T1000 (cell line): Measurements from ENCODE around the gene HIVEP3.
A peak's percentile ranks its signal among the peaks of the same experiment; 100 is the strongest.

Source experiments
- DNase-seq: peaks from one replicate; lab custom pipeline; 2025; ENCODE audit warnings: mixed read lengths; lab: John Stamatoyannopoulos, UW

The HIVEP3 gene

DNA sequence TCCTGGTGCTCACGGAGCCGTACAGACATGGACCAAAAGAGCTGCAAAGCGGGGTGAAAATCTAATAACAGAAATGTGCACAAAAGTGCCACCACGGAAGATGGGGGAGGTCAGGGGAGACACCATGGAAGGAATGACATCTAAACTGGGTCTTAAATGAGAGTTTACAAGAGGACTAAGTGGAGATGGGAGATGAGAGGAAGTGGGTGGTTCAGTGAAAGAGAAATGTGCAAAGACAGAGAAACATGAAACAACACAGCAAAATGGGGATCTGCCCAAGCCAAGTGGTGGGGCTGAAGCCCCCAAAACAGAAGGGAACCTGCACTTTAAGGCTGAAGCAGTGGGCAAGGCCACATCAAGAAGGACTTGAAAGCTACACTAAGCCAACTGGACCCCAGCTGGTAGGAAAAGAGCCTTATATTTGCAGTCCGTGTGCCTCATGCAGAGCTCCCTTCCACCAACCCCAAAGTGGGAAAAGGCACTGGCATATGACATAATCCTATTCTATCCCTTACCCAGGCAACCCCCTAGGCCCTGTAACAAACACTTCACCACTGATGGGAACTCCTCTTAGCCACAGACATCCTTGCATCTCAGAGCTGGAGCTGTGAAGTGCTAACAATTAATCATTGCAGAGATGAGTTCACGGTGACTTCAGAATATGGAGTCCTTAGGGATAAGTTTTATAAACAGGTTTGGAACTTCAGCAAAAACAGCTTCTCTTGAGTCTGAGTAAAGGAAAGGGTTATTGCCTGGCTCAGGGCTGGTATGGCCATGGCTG lies 235.7 kb downstream of the HIVEP3 start:
- DNase-seq: no peak

DNA sequence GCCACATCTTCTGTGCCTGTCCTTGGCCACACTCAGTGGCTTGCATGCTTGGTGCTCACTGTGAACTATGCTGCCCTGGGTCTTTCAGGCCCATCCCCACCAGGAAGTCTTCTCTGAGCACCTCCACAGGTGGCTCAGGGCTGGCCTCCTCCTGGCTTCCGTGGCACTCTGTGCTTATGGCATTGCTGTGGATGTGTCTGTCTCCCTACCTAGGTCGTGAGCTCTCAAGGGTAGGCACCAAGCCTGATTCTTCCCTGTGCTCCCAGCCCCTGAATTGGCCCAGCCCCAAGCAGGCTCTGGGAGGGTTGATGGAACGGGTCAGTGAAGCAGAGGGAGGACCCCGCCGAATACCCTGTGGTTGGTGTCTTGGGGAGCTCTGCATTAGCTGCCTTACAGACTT lies 236.6 kb downstream of the HIVEP3 start:
- DNase-seq: no peak

DNA sequence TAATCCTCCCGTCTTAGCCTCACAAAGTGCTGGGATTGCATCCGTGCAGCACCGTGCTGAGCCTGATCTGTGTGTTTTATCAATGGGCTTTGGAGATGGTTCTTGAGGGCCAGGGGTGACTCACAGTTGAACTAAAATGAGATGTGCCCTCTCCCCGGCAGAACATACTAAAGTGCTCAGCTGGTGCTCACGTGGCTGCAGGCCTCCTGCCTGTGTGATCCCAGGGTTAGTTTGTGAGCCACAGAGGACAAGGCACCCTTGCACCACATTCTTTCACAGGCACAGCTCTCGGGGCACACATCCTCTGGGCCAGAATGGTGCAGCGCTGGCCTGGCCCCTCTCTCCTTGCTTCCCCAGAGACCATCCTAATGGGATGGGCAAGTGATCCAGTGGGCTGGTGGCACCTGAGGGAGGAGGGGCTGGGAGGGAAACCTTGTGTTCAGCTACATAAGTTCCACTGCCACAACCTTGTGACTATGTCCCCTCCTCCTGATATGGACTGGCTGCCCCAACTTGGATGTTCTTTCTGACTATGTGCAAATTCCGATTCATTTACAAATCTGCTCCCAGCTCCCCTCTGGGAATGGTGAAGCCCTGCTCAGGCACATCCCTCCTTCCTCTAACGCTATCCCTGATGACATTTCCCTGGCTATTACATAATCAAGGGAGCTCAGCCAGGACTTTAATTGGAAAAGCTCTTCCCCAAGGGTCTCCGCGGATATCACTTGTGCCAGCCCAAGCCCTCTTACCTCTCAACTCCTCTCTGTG lies 237.2 kb downstream of the HIVEP3 start:
- DNase-seq: peak; percentile 41

DNA sequence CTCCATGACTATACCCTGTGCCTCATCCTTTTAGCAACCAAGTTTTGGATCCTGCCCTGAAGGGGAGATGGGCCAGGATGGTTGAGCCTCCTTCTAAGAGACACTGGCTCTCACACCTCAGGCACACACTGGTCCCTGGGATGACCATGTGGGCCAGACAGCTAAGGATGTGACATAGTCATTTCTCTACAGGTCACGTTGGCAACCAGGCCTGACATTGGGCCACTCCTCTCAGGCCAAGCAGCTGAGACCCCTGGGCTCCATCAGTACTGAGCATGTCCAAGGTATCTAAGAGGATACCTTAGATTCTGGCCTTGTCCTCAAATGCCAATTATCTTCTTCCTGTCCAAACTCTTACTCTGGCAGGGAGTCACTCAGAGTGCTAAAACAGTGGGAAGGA lies 238.7 kb downstream of the HIVEP3 start:
- DNase-seq: no peak

DNA sequence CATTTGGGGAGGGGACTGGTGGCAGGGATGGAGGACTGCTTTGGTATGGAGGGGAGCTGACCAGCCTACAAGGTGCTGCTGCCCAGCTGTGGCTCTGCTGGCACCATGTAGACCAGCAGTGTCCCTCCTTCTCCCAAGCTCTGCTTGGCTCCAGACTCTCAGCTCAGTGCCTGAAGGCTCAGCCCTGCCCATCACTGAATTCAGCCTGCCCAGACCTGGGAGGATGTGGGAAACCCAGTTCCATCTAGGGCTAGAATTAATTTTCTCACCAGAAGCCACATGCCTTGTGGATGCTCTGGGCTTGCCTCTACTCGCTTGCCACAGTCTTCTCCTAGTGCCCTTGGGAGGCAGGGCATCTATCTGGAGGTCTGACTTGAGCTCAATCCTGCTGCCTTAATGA lies 239.2 kb downstream of the HIVEP3 start:
- DNase-seq: no peak

DNA sequence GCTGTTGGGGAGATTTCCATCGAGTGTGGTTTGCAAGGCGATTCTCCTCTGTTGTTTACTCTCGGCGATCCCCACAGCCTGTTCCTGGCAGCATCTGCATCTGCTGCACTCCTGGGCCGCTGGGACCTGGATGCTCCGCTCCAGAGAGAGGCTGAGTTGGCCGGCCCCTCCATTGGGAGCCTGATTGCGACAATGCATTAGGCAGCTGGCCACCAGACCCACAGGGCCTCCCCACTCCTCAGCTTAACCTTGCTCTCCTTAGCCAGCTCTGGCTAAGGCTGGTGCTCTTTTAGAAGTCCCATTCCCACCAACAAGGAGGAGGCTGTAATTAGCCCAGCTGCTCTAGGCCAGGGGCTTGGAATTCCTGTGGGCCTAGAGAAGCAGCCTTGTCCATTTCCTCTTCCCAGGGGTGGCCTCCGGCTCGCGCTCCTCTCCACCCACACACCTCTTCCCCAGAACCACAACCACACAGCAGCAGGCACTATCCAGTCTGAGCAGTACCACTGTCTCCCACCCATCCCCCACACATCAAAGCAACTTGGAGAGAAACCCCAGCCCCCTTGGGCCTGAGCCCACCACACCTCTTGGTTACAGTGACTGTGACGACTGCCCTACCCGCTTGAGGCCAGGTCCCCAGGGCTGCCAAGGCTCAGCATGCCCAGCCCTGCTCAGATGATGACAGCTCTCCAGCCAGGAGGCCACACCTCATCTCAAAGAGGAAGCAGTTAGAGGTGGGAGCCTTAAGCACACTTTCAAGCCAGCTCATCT lies 240.4 kb downstream of the HIVEP3 start:
- DNase-seq: no peak

DNA sequence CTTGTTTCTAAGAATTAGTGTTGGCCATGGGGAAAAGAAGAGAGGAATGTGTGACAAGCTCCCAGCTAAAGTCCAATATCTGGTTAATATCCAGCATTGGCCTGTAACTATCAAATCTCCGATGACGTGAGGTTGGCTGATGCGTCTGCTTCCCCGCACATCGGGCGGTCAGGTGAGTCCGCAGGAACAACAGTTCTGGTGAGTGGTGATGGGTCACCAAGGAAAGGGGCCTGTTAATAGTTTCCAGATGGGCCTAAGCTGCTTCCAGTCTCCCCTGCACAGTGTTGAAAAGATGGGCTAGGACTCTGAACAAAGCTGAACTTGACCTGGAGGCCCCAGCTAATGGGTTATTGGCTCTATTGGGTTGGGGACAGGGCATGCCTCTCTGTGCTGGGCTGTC lies 241.1 kb downstream of the HIVEP3 start:
- DNase-seq: no peak

DNA sequence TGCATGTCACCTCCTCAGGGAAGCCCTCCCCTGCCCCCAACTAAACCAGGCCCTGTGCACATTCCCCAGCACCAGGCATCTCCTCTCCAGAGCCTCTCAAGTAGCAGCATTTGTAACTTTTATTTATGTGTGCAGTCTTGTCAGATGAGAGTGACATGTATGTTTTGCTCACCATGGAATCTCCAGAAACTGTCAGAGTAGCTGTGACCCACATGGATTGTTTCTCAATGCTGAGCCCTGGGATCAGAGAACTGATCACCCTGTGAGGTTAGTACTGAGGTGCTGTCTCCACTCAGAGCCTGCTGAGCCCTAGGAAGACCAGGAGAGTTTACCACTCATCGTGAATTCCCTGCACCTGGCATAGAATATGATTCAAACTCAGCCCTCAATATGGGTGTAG lies 243.3 kb downstream of the HIVEP3 start:
- no peak for DNase-seq

DNA sequence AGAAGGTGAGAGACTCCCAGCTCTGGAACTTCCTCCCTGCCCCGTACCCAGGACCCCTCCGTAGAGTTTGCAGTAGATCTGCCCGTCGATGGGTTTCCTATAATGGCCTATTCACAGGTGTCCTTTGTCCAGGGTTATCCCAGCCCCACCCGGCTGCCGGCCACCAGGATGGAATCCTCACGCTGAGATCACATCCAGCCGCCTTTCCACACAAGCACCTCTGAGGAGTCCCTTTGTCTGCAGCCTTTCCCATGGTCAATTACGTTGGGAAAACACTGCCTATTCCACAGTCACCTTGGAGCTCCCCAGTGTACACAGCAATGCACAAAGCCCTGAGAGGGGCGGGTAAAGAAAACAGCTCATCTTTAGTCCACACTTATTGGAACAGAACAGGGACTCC lies 244.2 kb downstream of the HIVEP3 start:
- no peak for DNase-seq

DNA sequence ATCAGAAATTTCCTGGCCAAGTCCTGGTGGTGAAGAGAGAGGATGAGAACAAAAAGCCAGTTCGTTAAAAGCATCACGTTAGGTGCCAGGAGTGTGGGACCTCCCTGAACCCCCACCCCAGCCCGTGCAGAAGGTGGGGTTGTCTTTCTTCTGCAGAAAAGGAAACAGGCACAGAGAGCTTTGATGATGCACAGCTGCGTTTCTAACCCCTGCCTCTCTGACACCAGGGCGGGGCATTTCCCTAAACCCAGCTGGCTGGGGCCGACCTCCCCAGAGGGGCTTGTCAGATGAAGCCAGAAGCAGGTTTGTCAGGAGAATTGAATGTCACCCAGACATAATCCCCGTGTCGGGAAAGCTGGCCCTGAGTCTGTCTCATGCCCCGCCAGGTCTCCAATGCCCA lies 244.9 kb downstream of the HIVEP3 start:
- DNase-seq: no peak

DNA sequence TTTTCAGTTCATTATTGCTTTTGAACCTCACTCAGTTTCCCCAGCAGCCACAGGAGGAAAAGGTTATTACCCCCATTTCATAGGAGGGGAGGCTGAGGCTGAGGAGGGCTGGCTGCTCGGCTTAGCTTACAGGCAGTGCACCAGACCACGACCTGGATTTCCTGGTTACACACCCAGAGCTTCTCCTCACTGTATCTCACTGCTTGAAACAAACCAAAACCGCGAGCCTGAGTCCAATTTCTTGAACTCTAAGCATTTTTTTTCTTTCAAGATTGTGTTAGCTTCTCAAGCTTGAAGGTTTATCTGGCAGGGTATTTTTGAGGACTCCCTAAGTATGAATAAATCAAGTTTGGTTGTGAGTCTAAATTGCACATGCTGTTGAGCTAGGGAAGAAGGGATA lies 245.3 kb downstream of the HIVEP3 start:
- no peak for DNase-seq

DNA sequence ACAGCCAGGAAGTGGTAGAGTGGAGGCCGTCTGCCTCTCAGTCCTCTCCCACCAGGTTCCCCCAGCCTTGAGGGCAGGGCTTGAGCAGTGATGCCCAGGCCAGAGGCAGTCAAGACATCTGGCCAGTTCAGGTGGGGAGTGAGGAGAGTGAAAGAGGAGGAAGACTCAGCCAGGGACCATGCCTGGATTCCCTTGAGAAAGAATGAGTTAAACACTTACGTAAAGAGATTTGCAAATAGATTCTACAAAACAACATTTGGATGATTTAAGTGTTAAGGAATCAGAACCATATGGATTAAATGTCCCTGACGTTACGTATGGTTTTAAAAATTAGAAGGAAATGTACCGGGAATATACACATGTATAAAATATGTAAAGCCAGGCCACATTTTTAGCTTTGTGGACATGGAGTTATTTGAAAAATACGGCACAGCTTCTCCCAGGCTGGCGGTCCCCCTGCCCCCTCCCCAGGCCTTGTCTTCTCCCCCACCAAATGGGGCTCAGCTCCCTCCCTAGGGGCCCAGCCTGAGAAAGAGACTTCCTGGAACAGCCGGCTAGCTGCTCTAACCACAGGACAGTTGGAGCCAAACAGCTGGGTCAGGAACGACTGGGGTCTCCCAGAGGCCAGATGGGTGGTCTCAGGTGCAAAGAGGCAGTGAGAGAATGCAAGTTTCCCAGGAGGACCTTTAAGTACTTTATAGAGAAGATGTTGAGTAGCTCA lies 245.9 kb downstream of the HIVEP3 start:
- no peak for DNase-seq

DNA sequence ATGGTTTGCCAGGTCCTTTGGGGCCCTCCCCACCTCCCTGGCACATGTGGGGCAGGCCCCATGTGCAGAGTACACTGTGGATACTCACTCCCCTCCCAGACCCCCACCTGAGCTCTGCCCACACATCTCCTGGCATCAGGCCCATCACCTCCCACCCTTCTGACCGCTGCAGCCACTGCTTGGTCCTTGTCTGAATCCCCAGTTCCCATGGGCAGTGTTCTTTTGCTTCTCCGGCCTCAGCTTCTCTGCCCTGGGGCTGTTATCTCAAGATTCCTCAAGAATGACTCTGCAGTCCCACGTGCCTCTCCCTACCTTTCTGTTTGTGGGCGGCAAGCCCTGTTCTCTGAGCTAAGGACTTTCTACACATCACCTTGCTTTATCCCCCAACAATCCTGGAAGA lies 246.5 kb downstream of the HIVEP3 start:
- DNase-seq: peak; percentile 73

DNA sequence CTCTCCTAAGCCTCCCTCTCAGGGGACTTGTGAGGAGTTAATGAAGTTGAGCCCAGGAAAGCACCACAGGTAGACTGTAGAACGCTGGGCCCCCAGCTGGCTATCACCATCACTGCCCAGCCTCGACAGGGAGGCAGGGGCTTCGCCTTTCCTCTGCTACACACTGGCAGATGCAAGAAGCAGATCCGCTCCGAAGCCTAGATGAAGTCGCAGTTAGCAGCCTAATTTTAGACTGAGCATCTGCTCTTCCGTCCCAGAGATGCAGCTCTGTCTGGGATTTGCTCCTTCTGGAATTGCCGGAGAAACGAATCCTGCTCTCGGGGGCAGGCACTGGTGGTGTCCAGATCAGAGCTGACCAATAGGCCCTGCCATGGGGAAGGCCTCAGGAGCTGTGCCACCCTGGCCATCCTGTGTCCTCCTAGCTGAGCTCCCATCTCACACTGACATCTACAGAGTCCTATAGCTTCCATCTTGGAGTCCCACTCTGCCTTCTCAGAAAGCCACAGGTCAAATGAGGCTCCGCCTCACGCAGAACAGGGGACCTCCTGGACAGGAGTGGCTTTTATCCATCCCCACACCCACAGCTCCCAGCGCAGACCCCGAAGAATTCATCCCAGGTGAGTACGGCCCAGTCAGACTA lies 247.5 kb downstream of the HIVEP3 start:
- no peak for DNase-seq

DNA sequence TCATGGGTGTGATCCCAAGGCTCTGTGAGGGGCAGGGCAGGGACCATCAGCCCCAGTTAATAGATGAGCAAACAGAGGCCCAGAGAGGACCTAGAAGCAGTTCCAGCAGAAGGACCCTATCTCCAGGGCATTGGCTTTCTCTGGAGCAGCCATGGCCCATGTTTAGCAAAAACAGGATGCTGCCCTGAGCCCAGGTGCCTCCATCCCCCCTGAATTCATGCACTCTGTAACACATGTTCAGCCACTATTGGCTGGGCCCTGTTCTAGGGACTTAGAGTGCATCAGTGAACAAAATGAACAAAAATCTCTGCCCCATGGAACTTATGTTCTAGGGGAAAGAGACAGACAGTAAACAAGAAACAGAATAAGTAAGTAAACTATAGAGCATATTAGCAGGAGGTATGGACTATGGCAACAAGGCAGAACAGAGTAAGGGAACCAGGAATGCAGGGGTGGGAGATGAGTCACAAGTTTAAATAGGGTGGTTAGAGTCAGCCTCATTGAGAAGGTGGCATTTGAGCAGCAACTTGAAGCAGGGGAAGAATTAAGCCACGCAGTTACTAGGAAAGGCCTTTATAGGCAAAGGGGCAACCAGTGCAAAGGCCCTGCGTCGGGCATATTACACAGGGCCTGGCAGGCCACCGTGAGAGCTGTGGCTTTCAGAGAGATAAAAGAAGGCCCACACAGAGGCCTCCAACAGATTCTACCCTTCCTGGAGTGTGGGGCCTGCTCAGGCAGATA lies 248.3 kb downstream of the HIVEP3 start:
- DNase-seq: peak; percentile 10

DNA sequence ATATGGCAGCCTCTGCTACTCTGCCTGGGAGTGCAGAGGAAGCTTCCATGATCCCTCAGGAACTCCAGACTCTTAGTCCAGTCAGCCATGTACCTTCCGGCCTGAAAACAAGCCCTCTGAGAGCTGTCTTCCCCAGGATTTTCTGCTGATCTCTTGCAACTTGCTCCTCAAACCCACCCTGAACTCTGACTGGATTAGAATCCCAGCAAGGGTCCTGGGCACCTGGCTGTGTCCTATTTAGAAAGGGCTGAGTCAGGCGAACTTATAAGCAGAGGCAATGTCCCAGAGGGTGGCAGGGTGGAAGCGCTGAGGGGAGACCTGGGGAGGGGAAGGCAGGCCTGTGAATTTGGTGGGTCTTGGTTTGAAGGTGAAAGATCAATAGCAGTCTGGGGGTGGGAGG lies 249.8 kb downstream of the HIVEP3 start:
- DNase-seq: no peak

DNA sequence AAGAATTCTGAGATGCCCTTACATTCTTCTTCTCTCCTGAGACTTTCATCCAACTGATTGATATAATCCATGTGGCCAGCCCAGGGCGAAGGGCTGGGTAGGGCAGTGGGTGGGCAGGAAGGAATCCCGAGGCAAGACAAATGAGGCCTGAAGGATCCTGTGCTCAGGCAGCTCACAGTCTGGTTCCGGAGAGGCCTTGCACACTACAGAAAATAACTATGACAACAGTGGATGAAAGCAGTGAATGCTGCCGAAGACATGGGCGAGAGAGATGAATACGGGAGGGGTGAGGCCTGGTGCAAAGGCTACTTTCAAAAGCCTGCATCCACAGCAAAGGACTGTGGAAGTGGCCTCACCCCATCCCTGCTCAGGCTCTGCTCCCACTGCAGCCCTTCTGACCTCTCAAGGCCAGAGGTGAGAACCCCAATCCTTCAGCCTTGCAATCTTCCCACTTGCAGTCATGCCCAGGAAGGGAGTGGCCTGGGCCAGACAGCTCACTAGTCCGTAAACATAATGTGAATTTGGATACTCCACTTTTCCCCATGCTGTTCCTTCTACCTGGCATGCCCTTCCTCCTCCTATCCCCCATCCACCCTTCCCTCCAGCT lies 250.6 kb downstream of the HIVEP3 start:
- DNase-seq: no peak

DNA sequence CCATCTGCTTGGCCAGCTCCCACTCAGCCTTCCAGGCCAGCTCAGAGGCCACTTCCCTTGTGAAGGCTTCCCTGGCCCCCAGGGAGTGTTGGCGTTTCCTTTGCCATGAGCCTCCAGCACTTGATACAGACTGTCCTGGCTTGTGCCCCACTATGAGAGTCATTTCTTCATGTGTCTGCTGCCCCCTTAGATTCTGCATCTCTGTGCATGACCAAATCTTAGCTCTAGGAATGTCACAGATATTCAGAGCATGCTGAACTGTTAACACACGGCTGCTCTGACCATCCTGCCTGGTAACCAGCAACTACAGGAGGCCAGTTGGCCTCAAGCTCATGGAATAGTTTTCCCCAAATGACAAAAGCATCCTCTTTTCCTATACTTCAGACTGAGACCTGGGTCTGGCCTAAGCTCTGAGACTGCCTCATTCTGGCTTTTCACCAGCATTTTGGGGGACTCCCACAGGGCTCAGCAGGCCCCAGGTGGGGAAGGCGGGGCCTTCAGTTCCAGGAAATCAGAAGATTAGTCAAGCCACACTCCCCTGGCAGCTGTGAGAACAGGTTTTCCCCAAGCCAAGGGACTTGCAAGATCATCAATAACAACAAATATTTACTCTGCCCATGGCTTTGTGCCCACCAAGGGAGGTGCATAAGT lies 251.6 kb downstream of the HIVEP3 start:
- DNase-seq: no peak

DNA sequence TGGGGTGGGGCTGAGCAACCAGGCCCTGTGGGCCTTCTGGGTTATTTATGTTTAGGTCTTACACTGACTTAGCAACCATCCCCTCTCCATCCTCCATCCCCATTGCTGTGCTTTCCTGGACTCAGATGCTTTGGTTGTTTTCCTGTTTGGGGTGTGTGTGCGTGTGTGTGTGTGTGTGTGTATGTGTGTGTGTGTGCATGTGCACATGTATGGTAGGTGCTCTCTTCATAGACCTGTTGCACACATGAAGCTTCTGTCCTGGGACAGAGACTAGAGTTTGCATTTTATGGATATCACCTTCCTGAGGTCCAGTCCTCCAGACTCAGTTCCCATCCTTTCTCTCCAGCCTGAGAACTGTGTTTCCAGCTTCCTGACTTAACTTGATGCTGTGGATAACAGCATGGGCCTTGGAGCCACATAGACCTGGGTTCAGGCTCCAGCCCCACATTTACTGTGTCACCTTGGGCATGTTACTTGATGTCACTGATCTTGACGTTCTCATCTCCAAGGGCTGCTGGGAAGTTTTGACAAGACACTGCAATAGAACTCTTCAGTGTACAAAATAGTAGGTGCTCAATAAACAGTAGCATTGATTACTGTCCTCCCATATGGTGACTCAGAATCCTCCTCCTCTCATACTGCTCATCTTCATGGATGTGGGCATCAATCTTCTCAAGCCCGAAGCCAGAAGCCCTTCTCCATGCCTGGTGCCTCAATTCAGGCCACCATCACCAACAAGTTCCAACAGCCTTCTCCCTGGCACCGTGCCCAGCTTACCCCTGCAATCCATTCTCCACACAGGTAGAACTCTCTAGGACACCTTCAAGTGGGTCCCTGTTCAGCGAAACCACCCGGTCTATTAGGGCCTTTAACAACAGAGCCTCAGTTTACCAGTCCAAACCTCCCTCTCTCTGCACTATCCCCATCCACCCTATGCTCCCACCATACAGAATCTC lies 252.5 kb downstream of the HIVEP3 start:
- DNase-seq: no peak
